ENCODE data around the gene FBXO24. TPM values are rescaled to one million over a fixed set of nuclear protein-coding genes. Genes with fewer than 3 reads are reported as not detected.
A peak's percentile ranks its signal among the peaks of the same experiment; 100 is the strongest.

Gene FBXO24
- total RNA-seq, 1 donor from 2014 or later: 0.49 TPM

- H3K4me3 Mint-ChIP-seq (ENCODE audit: unreplicated experiment): no peak overlapping the region
- no peak for DNase-seq
- no peak for TF ChIP-seq CTCF (IDR thresholded peaks at IDR 0.05; ENCODE audit: partially characterized antibody, unreplicated experiment)
- peaks cover 5% of the 10 kb centered on the region for H3K9me3 Mint-ChIP-seq (ENCODE audit: unreplicated experiment)
- H3K4me1 Mint-ChIP-seq (ENCODE audit: low read depth, unreplicated experiment): peaks cover 5% of the 10 kb centered on the region
- H3K27me3 Mint-ChIP-seq (ENCODE audit: unreplicated experiment): peaks cover 2% of the 10 kb centered on the region
- no peak overlapping the region for H3K27ac Mint-ChIP-seq (ENCODE audit: unreplicated experiment)
- no peaks in the 10 kb centered on the region for H3K36me3 Mint-ChIP-seq (ENCODE audit: unreplicated experiment)
Measured at GRCh38 chr7:100614308-100614861, 28.3 kb downstream of the FBXO24 start.

- Mint-ChIP-seq H3K4me1 (ENCODE audit: low read depth, unreplicated experiment) (no peaks in the 10 kb centered on the region), H3K9me3 (ENCODE audit: unreplicated experiment) (no peaks in the 10 kb centered on the region), H3K27ac (ENCODE audit: unreplicated experiment) (no peak overlapping the region), H3K4me3 (ENCODE audit: unreplicated experiment) (no peak overlapping the region), H3K27me3 (ENCODE audit: unreplicated experiment) (peaks cover 3% of the 10 kb centered on the region), H3K36me3 (ENCODE audit: unreplicated experiment) (peaks cover 5% of the 10 kb centered on the region)
- TF ChIP-seq CTCF (IDR thresholded peaks at IDR 0.05; ENCODE audit: partially characterized antibody, unreplicated experiment): no peak
- DNase-seq: no peak
Measured at GRCh38 chr7:100620239-100620638, 34.1 kb downstream of the FBXO24 start.

GRCh38 chr7:100620804-100621203, 34.7 kb downstream of the FBXO24 start:
- peaks cover under 1% of the 10 kb centered on the region for H3K9me3 Mint-ChIP-seq (ENCODE audit: unreplicated experiment)
- no peaks in the 10 kb centered on the region for H3K4me1 Mint-ChIP-seq (ENCODE audit: low read depth, unreplicated experiment)
- H3K27ac Mint-ChIP-seq (ENCODE audit: unreplicated experiment): no peak overlapping the region
- H3K27me3 Mint-ChIP-seq (ENCODE audit: unreplicated experiment): peaks cover 8% of the 10 kb centered on the region
- peaks cover 5% of the 10 kb centered on the region for H3K36me3 Mint-ChIP-seq (ENCODE audit: unreplicated experiment)
- H3K4me3 Mint-ChIP-seq (ENCODE audit: unreplicated experiment): no peak overlapping the region
- DNase-seq: no peak
- TF ChIP-seq CTCF (IDR thresholded peaks at IDR 0.05; ENCODE audit: partially characterized antibody, unreplicated experiment): no peak

GRCh38 chr7:100621554-100621953, 35.4 kb downstream of the FBXO24 start:
- H3K27ac Mint-ChIP-seq (ENCODE audit: unreplicated experiment): peak overlapping the region; percentile 9
- H3K4me1 Mint-ChIP-seq (ENCODE audit: low read depth, unreplicated experiment): no peaks in the 10 kb centered on the region
- H3K27me3 Mint-ChIP-seq (ENCODE audit: unreplicated experiment): peaks cover 11% of the 10 kb centered on the region
- no peak for DNase-seq
- TF ChIP-seq CTCF (IDR thresholded peaks at IDR 0.05; ENCODE audit: partially characterized antibody, unreplicated experiment): no peak
- H3K4me3 Mint-ChIP-seq (ENCODE audit: unreplicated experiment): peak overlapping the region; percentile 13
- H3K9me3 Mint-ChIP-seq (ENCODE audit: unreplicated experiment): peaks cover 3% of the 10 kb centered on the region
- H3K36me3 Mint-ChIP-seq (ENCODE audit: unreplicated experiment): peaks cover 5% of the 10 kb centered on the region

GRCh38 chr7:100623951-100624824, 38.1 kb downstream of the FBXO24 start:
- Mint-ChIP-seq H3K4me3 (ENCODE audit: unreplicated experiment) (no peak overlapping the region), H3K9me3 (ENCODE audit: unreplicated experiment) (peaks cover 3% of the 10 kb centered on the region), H3K27me3 (ENCODE audit: unreplicated experiment) (peaks cover 14% of the 10 kb centered on the region), H3K36me3 (ENCODE audit: unreplicated experiment) (peaks cover 5% of the 10 kb centered on the region), H3K4me1 (ENCODE audit: low read depth, unreplicated experiment) (no peaks in the 10 kb centered on the region), H3K27ac (ENCODE audit: unreplicated experiment) (no peak overlapping the region)
- no peak for DNase-seq
- no peak for TF ChIP-seq CTCF (IDR thresholded peaks at IDR 0.05; ENCODE audit: partially characterized antibody, unreplicated experiment)

All from glutamatergic neuron (in vitro differentiated cells).